ENCODE measurements around the gene ZNF775.

Gene ZNF775

GRCh38 chr7:150378853-150379440, at the start of gene ZNF775:
ZNF775 (plus strand) TSS chr7:150379330; CDS start chr7:150388471, 9,141 bp downstream.
- DNase-seq (ENCODE audit: low read depth), result peak; percentile 46

GRCh38 chr7:150329331-150330120, 49.6 kb upstream of the ZNF775 start:
- no peak for DNase-seq (ENCODE audit: low read depth)

DNA sequence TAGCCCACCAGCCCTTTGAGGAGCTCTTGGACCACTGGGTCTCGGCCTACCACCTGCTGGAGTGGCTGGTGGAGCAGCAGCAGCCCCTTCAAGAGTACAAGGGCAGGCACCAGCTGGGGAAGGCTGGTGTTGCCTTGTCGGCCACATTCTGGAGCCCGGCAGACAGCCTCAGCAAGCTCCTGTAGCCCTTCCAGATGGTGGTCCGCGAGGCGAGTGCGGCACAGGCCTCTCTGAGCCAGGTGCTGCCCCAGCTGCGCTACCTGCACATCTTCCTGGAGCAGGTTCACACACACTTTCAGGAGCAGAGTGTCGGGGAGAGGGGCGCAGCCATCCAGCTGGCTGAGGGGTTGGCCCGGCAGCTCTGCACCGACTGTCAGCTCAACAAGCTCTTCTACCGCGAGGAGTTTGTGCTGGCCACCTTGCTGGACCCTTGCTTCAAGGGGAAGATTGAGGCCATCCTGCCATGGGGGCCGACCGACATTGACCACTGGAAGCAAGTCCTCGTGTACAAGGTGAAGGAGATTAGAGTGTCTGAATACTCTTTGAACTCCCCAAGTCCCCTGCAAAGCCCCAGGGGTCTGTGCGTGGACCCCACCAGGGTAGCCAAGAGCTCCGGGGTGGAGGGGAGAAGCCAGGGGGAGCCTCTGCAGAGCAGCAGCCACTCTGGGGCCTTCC, 48.8 kb upstream of the ZNF775 start:
- DNase-seq (ENCODE audit: low read depth), result no peak

- no peak for DNase-seq (ENCODE audit: low read depth)
Observed at GRCh38 chr7:150332852-150333635, 46.1 kb upstream of the ZNF775 start.

GRCh38 chr7:150333659-150334058, 45.5 kb upstream of the ZNF775 start:
- no peak for DNase-seq (ENCODE audit: low read depth)

DNA sequence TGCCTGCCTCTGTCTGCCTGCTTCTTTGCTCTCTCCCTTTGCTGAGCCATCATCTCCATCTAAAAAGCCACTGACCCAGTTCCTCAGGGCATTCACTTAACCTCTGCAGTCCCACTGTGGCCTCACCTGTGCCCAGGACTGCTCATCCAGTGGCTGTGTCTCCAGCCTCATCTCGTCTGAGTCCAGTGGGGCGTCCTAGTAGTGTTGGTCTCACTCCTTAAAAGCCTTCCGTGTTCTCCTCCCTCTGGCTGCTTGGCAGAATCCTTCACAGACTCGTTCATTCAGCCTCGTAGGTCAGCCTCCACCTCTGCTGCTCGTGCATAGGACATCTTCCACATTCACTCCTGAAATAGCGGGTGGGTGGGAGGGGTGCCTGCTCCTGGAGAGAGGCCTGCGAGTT, 45.0 kb upstream of the ZNF775 start:
- DNase-seq (ENCODE audit: low read depth), result no peak

DNA sequence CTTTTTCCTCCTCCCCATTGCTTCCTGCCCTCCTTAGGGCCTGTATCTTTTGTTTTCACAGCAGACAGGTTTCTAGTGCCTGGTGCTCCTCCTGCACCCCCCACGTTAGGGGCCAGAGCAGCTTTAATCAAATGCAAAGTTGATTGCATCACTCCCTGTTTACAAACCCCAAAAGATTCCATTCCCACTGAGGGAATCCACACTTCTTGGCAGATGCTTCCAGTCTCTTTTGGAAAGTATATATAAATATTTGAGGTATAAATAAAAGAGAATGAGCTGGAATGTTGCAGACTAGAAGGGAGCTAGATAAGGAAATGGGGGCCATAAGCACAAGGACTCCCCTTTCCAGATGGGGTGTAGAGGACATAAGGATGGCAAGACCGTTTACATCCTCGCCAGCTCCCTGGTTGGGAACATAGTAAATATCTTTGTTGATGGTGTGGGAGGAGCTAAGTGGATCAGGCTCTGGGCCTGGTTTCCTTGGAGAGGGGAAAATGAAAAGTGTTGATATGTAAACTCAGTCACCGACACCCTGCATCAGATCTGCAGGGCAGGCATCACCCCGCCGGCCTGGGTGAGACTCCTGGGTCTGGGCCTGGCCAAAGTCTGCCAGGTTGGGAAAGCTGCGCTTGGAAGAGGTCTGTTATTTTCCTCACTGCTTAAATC, 43.9 kb upstream of the ZNF775 start:
- no peak for DNase-seq (ENCODE audit: low read depth)

- no peak for DNase-seq (ENCODE audit: low read depth)
Observed at GRCh38 chr7:150335774-150336112, 43.4 kb upstream of the ZNF775 start.

- DNase-seq (ENCODE audit: low read depth), result no peak
Observed at GRCh38 chr7:150336746-150337145, 42.4 kb upstream of the ZNF775 start.

DNA sequence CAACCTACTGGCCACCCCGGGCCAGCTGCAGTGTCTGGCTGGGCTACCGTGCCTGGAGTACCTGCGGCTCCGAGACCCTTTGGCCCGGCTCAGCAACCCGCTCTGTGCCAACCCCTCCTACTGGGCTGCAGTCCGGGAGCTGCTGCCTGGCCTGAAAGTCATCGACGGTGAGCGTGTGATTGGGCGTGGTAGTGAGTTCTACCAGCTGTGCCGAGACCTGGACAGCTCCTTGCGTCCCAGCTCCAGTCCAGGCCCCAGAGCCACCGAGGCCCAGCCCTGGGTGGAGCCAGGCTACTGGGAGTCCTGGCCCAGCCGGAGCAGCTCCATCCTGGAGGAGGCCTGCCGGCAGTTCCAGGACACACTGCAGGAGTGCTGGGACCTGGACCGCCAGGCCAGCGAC, 42.0 kb upstream of the ZNF775 start:
- no peak for DNase-seq (ENCODE audit: low read depth)

GRCh38 chr7:150337659-150338081, 41.5 kb upstream of the ZNF775 start:
- DNase-seq (ENCODE audit: low read depth), result no peak

DNA sequence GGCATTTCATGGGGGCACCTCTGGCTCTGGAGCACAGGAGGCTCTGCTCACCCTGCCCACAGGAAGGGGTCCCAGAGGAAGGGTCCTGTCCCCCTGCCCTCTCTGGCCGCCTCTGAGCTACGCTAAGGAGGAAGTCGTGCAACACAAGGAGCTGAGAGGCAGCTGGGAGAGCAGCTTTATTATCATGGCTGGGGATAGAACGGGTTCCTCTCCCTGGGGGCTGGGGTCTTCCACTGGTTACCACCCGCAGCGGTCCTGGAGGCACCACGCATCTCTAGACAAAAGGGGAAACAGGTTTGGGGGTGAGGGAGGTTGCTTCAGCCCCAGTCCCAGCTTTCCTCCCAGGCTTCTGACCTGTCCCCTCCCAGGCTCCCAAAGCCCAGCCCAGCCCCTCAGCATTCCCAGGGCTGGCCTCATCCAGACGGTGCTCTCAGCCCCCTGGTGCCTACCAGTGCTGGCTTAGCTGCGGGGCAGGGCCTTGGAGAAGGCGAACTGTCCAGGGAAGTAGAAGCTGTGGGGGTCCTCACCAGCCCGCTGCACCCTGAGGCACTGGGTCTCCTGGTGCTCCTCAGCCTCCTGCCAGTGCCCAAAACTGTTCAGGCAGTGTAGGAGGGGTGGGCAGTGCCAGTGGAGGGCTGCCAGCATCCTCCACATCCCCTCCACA, 40.8 kb upstream of the ZNF775 start:
- no peak for DNase-seq (ENCODE audit: low read depth)

DNA sequence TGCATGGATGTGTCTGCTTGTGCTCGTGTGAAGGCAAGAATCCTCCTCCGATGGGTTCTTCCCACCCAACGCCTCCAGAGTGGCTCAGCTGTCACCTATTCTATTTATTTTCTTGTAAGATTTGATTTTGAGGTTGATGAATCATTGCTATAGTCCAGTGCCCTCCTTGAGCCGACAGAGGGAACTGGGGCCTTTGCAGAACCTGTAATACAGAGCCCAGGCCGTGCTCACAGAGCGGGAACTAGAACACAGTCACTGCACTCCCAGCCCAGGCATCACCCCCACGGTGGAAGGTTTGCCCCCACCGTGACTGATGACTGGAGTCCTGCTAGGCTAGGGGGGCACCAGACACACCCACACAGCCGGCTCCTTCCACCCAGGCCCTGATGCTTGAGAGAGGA, 39.7 kb upstream of the ZNF775 start:
- no peak for DNase-seq (ENCODE audit: low read depth)

DNA sequence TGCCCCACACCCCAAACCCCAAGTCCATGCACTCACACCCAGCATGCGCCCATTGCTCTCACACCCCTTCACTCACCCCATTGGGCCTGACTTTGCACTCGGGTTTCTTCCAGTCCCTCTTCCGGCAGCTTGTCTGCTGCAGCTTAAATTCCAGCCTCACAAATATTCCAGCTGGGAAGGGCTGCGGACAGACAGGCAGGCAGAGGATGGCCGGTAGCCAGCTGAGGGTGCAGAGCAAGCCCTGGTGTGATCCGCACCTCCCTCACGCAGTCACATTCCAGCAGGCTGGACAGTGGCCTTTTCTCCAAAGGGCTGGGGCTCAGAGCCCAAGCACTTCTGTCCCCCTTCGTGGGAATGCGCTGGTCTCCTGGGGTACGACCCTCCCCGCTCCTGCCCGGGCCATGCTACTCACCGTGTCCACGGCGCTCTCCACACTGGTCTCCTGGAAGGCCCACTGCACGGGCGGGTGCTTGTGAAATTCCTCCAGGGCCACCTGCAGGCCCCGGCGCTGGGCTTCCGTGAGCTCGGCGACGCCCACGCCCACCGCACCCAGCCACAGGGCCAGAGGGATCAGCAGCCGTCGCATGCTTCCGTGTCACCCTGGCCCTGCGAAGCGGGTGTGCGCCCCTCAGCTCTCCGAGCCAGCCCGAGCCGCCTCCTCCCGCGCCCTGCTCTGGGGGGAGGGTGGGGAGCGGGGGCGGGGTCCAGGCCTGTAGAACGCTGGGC, 38.9 kb upstream of the ZNF775 start:
- no peak for DNase-seq (ENCODE audit: low read depth)

- DNase-seq (ENCODE audit: low read depth), result no peak
Observed at GRCh38 chr7:150340875-150341262, 38.3 kb upstream of the ZNF775 start.

- no peak for DNase-seq (ENCODE audit: low read depth)
Observed at GRCh38 chr7:150341263-150342120, 37.6 kb upstream of the ZNF775 start, which contains the start of gene RARRES2. RARRES2 (minus strand) TSS chr7:150341629; CDS start chr7:150340609, 1,020 bp downstream.

DNA sequence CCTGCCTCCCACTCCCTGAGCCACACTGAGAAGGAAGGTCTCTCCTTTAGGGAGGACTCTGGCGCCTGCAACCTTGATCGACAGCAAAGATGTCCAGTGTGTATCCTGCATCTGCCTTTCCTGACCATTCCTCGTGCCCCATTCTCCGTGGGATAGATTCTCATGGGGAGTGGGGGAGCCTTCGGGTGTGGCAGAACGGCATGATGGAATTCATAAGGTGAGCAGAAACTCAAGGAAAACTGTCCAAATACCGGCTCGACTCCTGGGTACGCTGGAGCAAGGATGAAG, 37.1 kb upstream of the ZNF775 start:
- no peak for DNase-seq (ENCODE audit: low read depth)

DNA sequence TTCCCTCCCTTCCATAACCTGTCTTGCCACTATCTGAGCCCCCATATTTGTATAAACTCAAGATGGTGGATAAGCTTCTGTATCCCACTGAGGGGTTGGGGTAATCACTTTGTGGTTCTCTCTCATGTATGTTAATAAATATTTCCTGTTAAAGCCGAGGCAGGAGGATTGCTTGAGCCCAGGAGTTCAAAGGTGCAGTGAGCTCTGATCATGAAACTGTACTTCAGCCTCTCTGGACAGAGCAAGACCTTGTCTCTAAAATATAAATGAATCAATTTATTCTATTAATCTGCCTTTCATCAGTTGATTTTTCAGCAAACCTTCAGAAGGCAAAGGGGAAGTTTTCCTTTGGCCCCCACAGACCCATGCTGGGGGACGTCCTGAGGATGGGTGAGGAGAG, 35.9 kb upstream of the ZNF775 start:
- DNase-seq (ENCODE audit: low read depth), result no peak

GRCh38 chr7:150344299-150344698, 34.8 kb upstream of the ZNF775 start:
- DNase-seq (ENCODE audit: low read depth), result no peak

DNA sequence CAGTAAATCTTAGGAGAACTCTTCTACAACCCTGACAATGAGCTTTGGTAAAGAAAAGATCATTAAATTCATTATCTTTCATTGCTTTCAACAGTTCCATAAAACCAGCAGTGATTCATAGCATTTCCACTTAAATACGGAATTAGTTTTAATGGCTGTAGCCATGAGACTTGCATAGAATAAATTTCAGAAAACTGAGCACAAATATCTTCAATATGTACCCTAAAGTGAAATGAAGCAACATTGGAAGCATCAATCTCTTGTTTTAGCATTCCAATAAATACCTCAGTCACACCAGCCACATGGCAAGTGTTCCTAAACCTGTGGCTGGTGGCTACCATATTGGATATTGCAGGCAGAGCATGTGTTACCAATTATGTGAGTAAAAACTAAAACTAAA, 34.1 kb upstream of the ZNF775 start:
- no peak for DNase-seq (ENCODE audit: low read depth)

Measured in non-pigmented ciliary epithelial cell (primary cell).